Pancreas (tissue), 10 donors: Measurements from ENCODE around the gene C11orf24. TPM values are rescaled to one million over a fixed set of nuclear protein-coding genes. Genes with fewer than 3 reads are reported as not detected.

Experiments
- ATAC-seq, 4 donors: fragments of 200-7000 bp; cut with Tn5 transposase; one replicate each; pipeline versions ENCODE4 v1.8.0 to v1.9.1; 2020; ENCODE audit warnings: mild to moderate bottlenecking in 4 of 4, moderate library complexity in 4 of 4
- DNase-seq, 6 donors: peaks; one replicate each; pipeline ENCODE4 v3.0.0-alpha.2; 2020
- FAIRE-seq: peaks from 2 replicates; lab custom pipeline; 2012; peaks lifted over from hg19 to GRCh38; lab: Jason Lieb, UNC
- H3K27ac ChIP-seq, 4 donors: fragments of 200-600 bp; sonication (generic); 1 replicate in 3 of 4; 2 replicates in 1 of 4; pipeline versions ENCODE4 v1.5.0 to v1.8.0; 2020
- H3K27me3 ChIP-seq, 4 donors: fragments of 200-600 bp; one replicate each; pipeline ENCODE4 v1.8.0; 2021
- H3K36me3 ChIP-seq, 3 donors: fragments of 200-600 bp; sonication (generic) in 1 of 3; one replicate each; pipeline versions ENCODE4 v1.5.0 to v1.8.0; 2020 to 2021
- H3K4me1 ChIP-seq, 3 donors: fragments of 200-600 bp; one replicate each; pipeline ENCODE4 v1.8.0; 2021
- H3K4me3 ChIP-seq, 4 donors: fragments of 200-600 bp; sonication (generic) in 2 of 4; one replicate each; pipeline versions ENCODE4 v1.5.0 to v1.8.0; 2020 to 2021
- H3K9me3 ChIP-seq, 4 donors: fragments of 200-600 bp; one replicate each; pipeline ENCODE4 v1.8.0; 2021
- CTCF ChIP-seq, 4 donors: fragments of 200-600 bp; sonication (generic) in 3 of 4; IDR thresholded peaks; one replicate each; pipeline versions ENCODE4 v1.5.0 to v1.8.0; 2021; ENCODE audit warnings: antibody characterized with exemption in 4 of 4
- WGBS, 2 donors: extraction: QIAGEN DNeasy Blood & Tissue Kit; methylation state at CpG; one replicate each; pipeline ENCODE4 v1.1.7; 2013; 5-methylcytosine and 5-hydroxymethylcytosine counted together
- intact Hi-C, 3 donors: fragments of 100-400 bp; cut with DNase I; formaldehyde crosslinking; loops; one replicate each; pipeline versions ENCODE4 v1.11.1 to v1.14.2; 2022
- polyA plus RNA-seq, 2 donors: library from polyadenylated mRNA; stranded (reverse); fragments of 200-250 nt; gene quantifications; one replicate each; pipeline ENCODE4 v1.2.3, GENCODE V29; 2013
- total RNA-seq, 6 donors: library from RNA; stranded (reverse); fragmentation: NEBNext Ultra II Directional in 4 of 6; extraction: Animal tissue kit (Norgen Biotek cat#: 25700) in 4 of 6; gene quantifications; one replicate each; pipeline versions ENCODE4 v1.2.1 to v1.2.4, GENCODE V29; 2021 to 2023
- donor health status: healthy with polysubstance abuse.
- donor health status: DM: no; HTN: no; CAD: no; lungs with moderate emphysema.
- donor health status: DM: no; HTN: no; CAD: no.
- donor health status: control.
- donor health status: control.
- donor health status: Bipolar disorder and iron deficiency.
- donor health status: DM: yes; HTN: yes; CAD: no.
- donor health status: DM: no; HTN: no; CAD: no.
- donor health status: DM: no; HTN: no; CAD: no.
- donor health status: DM: yes; HTN: yes; CAD: no.

The C11orf24 gene
- total and polyA plus RNA-seq, 8 donors: 12.4 to 20.3 (median 17.8) TPM

GRCh38 chr11:68309621-68310185 is 37.9 kb upstream of the C11orf24 start:
- FAIRE-seq (no peak), ATAC-seq (no peak), DNase-seq (no peak)
- no peaks in the 10 kb centered on the region for H3K36me3 ChIP-seq
- 88 to 89% methylated on average over 2 of the region's 2 CpGs for whole genome bisulfite sequencing, 2 donors
- TF ChIP-seq CTCF (IDR thresholded peaks at IDR 0.05): no peak
- H3K27me3 ChIP-seq: no peaks in the 10 kb centered on the region
- H3K4me1 ChIP-seq: peaks cover 0 to 11% (median 0%) of the 10 kb centered on the region in 3 donors
- no peak overlapping the region for H3K4me3 ChIP-seq
- no peak overlapping the region for H3K27ac ChIP-seq
- no peaks in the 10 kb centered on the region for H3K9me3 ChIP-seq
- intact Hi-C loops: no loop called here

- DNase-seq: no peak
- H3K27me3 ChIP-seq: no peaks in the 10 kb centered on the region
- no peak for ATAC-seq
- FAIRE-seq: no peak
- no peak for TF ChIP-seq CTCF (IDR thresholded peaks at IDR 0.05)
- H3K36me3 ChIP-seq: no peaks in the 10 kb centered on the region
- no peak overlapping the region for H3K4me3 ChIP-seq
- no peaks in the 10 kb centered on the region for H3K4me1 ChIP-seq
- intact Hi-C loops: no loop called here
- H3K9me3 ChIP-seq: no peaks in the 10 kb centered on the region
- no peak overlapping the region for H3K27ac ChIP-seq
- 87 to 88% methylated on average over 11 of the region's 11 CpGs for WGBS, 2 donors
These were observed 36.3 kb upstream of the C11orf24 start for GRCh38 chr11:68308068-68308467.

GRCh38 chr11:68306636-68307035 is 34.9 kb upstream of the C11orf24 start:
- intact Hi-C loops: no loop called here
- H3K27me3 ChIP-seq: no peaks in the 10 kb centered on the region
- no peak overlapping the region for H3K27ac ChIP-seq
- 91 to 95% methylated on average over 3 of the region's 3 CpGs for WGBS, 2 donors
- H3K36me3 ChIP-seq: no peaks in the 10 kb centered on the region
- H3K9me3 ChIP-seq: no peaks in the 10 kb centered on the region
- ATAC-seq (no peak), DNase-seq (no peak), FAIRE-seq (no peak)
- no peak for TF ChIP-seq CTCF (IDR thresholded peaks at IDR 0.05)
- no peaks in the 10 kb centered on the region for H3K4me1 ChIP-seq
- no peak overlapping the region for H3K4me3 ChIP-seq

GRCh38 chr11:68303982-68304780 is 32.4 kb upstream of the C11orf24 start:
- Histone ChIP-seq H3K9me3 (no peaks in the 10 kb centered on the region), H3K4me3 (no peak overlapping the region), H3K36me3 (no peaks in the 10 kb centered on the region), H3K27ac (no peak overlapping the region), H3K4me1 (no peaks in the 10 kb centered on the region), H3K27me3 (no peaks in the 10 kb centered on the region)
- FAIRE-seq (no peak), DNase-seq (no peak), ATAC-seq (no peak)
- whole genome bisulfite sequencing, 2 donors: 95 to 96% methylated on average over 7 of the region's 7 CpGs
- no peak for TF ChIP-seq CTCF (IDR thresholded peaks at IDR 0.05)
- intact Hi-C loops: no loop called here

- Histone ChIP-seq H3K4me3 (no peak overlapping the region), H3K27me3 (no peaks in the 10 kb centered on the region), H3K36me3 (no peaks in the 10 kb centered on the region), H3K9me3 (no peaks in the 10 kb centered on the region), H3K27ac (no peak overlapping the region), H3K4me1 (peaks cover 6 to 8% (median 8%) of the 10 kb centered on the region in 3 donors)
- WGBS, 2 donors: 80% methylated on average over 2 of the region's 2 CpGs
- ATAC-seq (no peak), DNase-seq (no peak), FAIRE-seq (no peak)
- intact Hi-C loops: no loop called here
- TF ChIP-seq CTCF (IDR thresholded peaks at IDR 0.05): no peak
These were observed 31.3 kb upstream of the C11orf24 start for GRCh38 chr11:68303083-68303482.
